ENCODE measurements around the gene SERINC5.
"Not testable (repeated sequence)": the region's sequence is repeated elsewhere in the genome, so short reads cannot be mapped to it uniquely, and the experiment has no call there.

SERINC5 gene

DNA sequence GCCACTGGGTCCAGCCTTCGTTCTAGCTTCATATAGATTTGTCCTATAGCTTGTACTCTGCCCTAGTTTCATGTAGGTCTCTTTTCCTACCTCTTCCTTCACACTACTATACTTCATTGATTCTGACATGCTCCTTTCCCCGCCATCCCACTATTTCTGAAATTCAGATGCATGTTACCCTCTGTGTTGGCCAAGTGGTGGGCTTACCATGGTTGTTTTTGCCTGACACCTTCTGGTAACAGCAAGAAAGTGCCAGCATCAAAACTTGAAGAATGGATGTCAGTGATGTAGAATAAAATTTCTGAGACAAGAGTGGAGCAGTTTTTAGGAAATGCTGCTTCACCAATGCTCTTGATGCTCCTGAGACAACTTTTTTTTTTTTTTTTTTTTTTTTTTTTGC is 19.5 kb upstream of the SERINC5 start:
- Histone ChIP-seq H4K20me1 (ENCODE audit: insufficient read depth) (no peaks in the 10 kb centered on the region), H3K79me2 (ENCODE audit: insufficient read depth, low read depth) (no peaks in the 10 kb centered on the region), H3K4me2 (no peak overlapping the region), H3K4me3 (IDR thresholded peaks at IDR 0.05; ENCODE audit: insufficient read depth, low read depth, low read length) (no peak overlapping the region), H3K27me3 (ENCODE audit: insufficient read depth, low read depth) (no peaks in the 10 kb centered on the region), H3K27ac (no peak overlapping the region), H3K36me3 (ENCODE audit: insufficient read depth) (no peaks in the 10 kb centered on the region), H3K9ac (no peak overlapping the region), H3K4me1 (ENCODE audit: low read depth, poor library complexity, severe bottlenecking) (no peaks in the 10 kb centered on the region), H2AFZ (ENCODE audit: low read depth) (no peak overlapping the region)
- 0 out of 2 replicates have a peak, but pooled peaks have one; percentile 24 for TF ChIP-seq CTCF (conservative IDR thresholded peaks at IDR 0.05; ENCODE audit: low read depth, low read length)

DNA sequence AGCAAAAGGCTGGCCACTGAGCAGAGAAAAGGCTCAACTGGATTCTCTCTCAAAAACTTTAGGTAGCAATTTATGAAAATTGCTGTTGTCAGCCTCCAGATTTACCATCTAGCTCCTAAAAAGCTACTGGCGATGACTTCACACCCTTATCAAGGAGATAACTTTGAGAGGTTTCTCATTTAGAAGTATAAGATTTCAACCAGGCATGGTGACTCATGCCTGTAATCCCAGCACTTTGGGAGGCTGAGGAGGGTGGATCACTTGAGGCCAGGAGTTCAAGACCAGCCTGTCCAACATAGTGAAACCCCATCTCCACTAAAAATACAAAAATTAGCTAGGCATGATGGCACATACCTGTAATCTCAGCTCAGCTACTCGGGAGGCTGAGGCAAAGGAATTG is 14.7 kb upstream of the SERINC5 start:
- H3K79me2 ChIP-seq (ENCODE audit: insufficient read depth, low read depth); H3K9ac ChIP-seq; H4K20me1 ChIP-seq (ENCODE audit: insufficient read depth); H3K4me2 ChIP-seq; H3K27ac ChIP-seq; H3K36me3 ChIP-seq (ENCODE audit: insufficient read depth); H3K4me3 ChIP-seq (IDR thresholded peaks at IDR 0.05; ENCODE audit: insufficient read depth, low read depth, low read length); H3K27me3 ChIP-seq (ENCODE audit: insufficient read depth, low read depth); H3K4me1 ChIP-seq (ENCODE audit: low read depth, poor library complexity, severe bottlenecking); H2AFZ ChIP-seq (ENCODE audit: low read depth): not testable (repeated sequence)

DNA sequence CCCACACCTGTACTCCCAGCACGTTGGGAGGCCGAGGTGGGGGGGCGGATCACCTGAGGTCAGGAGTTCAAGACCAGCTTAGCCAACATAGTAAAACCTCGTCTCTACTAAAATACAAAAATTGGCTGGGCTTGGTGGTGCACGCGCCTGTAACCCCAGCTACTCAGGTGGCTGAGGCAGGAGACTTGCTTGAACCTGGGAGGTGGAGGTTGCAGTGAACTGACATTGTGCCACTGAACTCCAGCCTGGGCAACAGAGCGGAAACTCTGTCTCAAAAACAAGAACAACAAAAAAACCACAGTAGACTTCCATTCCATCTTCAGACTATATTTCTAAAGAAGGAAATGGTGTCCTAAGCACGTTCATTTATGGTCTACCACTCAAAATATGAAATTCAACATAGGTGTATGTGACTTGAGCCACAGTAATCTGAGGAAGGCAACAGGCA is 14.2 kb upstream of the SERINC5 start:
- Histone ChIP-seq H3K27me3 (ENCODE audit: insufficient read depth, low read depth) (no peaks in the 10 kb centered on the region), H3K9ac (no peak overlapping the region), H3K4me3 (IDR thresholded peaks at IDR 0.05; ENCODE audit: insufficient read depth, low read depth, low read length) (no peak overlapping the region), H3K4me1 (ENCODE audit: low read depth, poor library complexity, severe bottlenecking) (no peaks in the 10 kb centered on the region), H3K27ac (no peak overlapping the region), H2AFZ (ENCODE audit: low read depth) (no peak overlapping the region), H3K36me3 (ENCODE audit: insufficient read depth) (no peaks in the 10 kb centered on the region), H3K79me2 (ENCODE audit: insufficient read depth, low read depth) (no peaks in the 10 kb centered on the region), H3K4me2 (no peak overlapping the region), H4K20me1 (ENCODE audit: insufficient read depth) (no peaks in the 10 kb centered on the region)
- TF ChIP-seq CTCF (conservative IDR thresholded peaks at IDR 0.05; ENCODE audit: low read depth, low read length), result no peak

GRCh38 chr5:80268916-80269315 is 13.1 kb upstream of the SERINC5 start:
- Histone ChIP-seq H3K79me2 (ENCODE audit: insufficient read depth, low read depth) (no peaks in the 10 kb centered on the region), H3K27me3 (ENCODE audit: insufficient read depth, low read depth) (no peaks in the 10 kb centered on the region), H3K4me1 (ENCODE audit: low read depth, poor library complexity, severe bottlenecking) (no peaks in the 10 kb centered on the region), H3K4me3 (IDR thresholded peaks at IDR 0.05; ENCODE audit: insufficient read depth, low read depth, low read length) (no peak overlapping the region), H3K9ac (no peak overlapping the region), H3K27ac (no peak overlapping the region), H4K20me1 (ENCODE audit: insufficient read depth) (no peaks in the 10 kb centered on the region), H2AFZ (ENCODE audit: low read depth) (no peak overlapping the region), H3K36me3 (ENCODE audit: insufficient read depth) (no peaks in the 10 kb centered on the region), H3K4me2 (no peak overlapping the region)
- TF ChIP-seq CTCF (conservative IDR thresholded peaks at IDR 0.05; ENCODE audit: low read depth, low read length), result no peak

DNA sequence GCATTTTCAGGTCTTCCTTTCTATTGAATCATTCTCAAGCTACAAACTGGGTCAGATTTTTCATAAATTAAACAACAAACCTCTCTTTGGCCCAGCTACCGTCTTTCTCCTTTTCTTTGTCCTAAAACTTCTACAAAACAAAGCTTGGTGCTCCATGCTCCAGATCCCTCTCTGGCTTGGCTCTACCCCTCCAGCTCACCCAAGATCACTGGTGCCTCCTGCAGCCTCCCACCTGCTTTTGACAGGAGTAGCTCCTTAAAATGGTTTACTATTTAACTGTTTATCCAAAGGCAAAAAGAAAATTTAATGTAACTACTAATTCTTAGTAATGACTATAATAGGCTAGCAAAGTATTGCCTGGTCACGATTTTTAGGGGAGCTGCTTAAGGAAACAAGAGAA is 10.7 kb upstream of the SERINC5 start:
- H3K79me2 ChIP-seq (ENCODE audit: insufficient read depth, low read depth), result no peaks in the 10 kb centered on the region
- no peaks in the 10 kb centered on the region for H3K36me3 ChIP-seq (ENCODE audit: insufficient read depth)
- H3K27me3 ChIP-seq (ENCODE audit: insufficient read depth, low read depth), result no peaks in the 10 kb centered on the region
- no peak for TF ChIP-seq CTCF (conservative IDR thresholded peaks at IDR 0.05; ENCODE audit: low read depth, low read length)
- H3K9ac ChIP-seq, result no peak overlapping the region
- no peak overlapping the region for H3K27ac ChIP-seq
- no peak overlapping the region for H3K4me2 ChIP-seq
- no peak overlapping the region for H2AFZ ChIP-seq (ENCODE audit: low read depth)
- H4K20me1 ChIP-seq (ENCODE audit: insufficient read depth), result no peaks in the 10 kb centered on the region
- H3K4me3 ChIP-seq (IDR thresholded peaks at IDR 0.05; ENCODE audit: insufficient read depth, low read depth, low read length), result no peak overlapping the region
- no peaks in the 10 kb centered on the region for H3K4me1 ChIP-seq (ENCODE audit: low read depth, poor library complexity, severe bottlenecking)

All from KMS-11 (cell line).